GM20000 (cell line): ENCODE results near the gene TDO2.
"Not testable (repeated sequence)": the region's sequence is repeated elsewhere in the genome, so short reads cannot be mapped to it uniquely, and the experiment has no call there.

ENCODE experiments used
- DNase-seq: peaks from one replicate; pipeline ENCODE4 v3.0.0; 2012; ENCODE audit warnings: low spot score
- CTCF ChIP-seq: IDR thresholded peaks from 2 replicates; pipeline ENCODE4 v1.5.1; 2012; ENCODE audit warnings: mild to moderate bottlenecking, control low read depth; ENCODE audit errors: extremely low read depth, missing control alignments

The TDO2 gene

DNA sequence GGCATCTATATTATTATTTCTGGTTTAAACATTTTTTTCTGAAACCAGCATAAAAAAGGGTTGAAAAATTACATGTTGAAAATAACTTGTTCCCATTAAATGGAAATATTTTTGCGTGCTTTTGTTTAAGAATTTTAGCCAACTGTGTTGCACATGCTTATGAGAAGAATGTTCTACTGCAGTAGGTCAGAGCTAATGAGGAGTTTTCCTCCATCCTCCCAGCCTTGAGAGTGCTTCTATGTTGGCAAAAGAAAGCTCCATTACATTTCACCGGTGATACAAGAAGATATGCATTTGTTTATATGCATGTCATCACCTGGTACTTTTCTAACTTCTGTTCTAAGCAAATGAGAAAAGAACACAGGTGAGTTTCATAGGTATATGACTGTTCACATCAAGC, 13.6 kb upstream of the TDO2 start:
- DNase-seq = no peak
- no peak for TF ChIP-seq CTCF

DNA sequence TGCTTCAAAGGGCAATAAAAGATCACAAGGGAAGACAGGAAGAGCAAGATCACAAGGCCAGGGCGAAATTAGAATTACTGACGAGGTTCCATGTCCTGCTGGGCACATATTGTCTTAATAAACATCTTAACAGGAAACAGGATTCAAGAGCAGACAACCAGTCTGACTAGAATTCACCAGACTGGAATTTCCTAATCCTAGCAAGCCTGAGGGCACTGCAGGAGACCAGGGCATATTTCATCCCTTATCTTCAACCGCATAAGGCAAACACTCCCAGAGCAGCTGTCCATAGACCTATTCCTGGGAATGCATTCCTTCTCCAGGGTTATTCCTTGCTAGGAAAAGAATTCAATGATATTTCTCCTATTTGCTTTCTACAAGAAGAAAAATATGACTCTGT, 12.4 kb upstream of the TDO2 start:
- DNase-seq = no peak
- TF ChIP-seq CTCF = no peak

DNA sequence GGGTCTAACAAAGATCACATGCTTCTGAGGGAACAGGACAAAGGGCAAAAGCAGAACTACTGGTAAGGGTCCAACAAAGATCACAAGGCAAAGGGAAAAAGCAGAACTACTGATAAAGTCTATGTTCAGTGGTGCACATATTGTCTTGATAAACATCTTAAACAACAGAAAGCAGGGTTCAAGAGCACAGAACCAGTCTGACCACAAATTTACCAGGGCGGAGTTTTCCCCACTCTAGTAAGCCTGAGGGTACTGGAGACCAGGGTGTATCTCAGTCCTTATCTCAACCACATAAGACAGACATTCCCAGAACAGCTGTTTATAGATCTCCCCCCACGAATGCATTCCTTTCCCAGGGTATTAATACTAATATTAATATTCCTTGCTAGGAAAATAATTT, 5.1 kb upstream of the TDO2 start:
- not testable (repeated sequence) for DNase-seq

- DNase-seq = no peak
- no peak for TF ChIP-seq CTCF
Observed at GRCh38 chr4:155899891-155900290, 3.6 kb upstream of the TDO2 start.

DNA sequence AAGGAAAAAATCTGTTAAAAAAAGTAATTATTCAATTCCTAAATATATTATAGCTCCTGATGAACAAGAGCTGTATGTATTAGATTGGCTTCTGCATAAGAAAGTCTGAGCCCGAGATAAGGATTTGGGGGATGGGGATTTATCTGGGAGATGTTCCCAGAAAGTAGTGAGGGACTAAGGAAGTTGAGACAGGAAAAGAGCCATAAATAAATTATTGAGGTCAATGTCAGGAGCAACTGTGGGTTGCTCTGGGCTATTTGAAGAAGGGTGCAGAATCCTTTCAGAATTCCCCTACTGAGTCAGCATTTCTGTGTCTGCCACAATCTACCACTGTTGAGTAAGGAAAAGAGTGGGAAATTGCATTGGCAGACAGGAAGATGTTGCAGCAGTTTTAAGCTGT, 3.1 kb upstream of the TDO2 start:
- DNase-seq = no peak
- TF ChIP-seq CTCF = no peak

- TF ChIP-seq CTCF = no peak
- DNase-seq = no peak
Observed at GRCh38 chr4:155901013-155901412, 2.5 kb upstream of the TDO2 start.

DNA sequence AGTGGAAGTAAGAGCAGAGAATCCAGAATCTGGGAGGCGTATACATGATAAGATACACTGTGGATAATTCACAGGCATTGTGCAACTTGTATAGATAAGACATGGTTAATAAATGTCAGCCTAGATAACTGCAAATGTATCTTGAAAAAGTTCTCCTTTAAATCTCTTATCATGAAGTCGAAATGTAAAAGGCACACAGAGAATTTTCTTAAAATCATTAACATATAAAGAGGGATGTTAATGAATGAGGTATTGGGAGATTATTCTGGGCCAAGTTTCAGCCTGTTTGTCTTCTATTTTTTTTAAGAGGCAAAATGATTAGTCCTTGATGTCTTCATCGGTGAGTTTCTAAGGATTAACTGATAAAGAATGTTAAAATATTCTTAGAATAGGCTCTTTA, 835 bp downstream of the TDO2 start:
- no peak for TF ChIP-seq CTCF
- DNase-seq = no peak

DNA sequence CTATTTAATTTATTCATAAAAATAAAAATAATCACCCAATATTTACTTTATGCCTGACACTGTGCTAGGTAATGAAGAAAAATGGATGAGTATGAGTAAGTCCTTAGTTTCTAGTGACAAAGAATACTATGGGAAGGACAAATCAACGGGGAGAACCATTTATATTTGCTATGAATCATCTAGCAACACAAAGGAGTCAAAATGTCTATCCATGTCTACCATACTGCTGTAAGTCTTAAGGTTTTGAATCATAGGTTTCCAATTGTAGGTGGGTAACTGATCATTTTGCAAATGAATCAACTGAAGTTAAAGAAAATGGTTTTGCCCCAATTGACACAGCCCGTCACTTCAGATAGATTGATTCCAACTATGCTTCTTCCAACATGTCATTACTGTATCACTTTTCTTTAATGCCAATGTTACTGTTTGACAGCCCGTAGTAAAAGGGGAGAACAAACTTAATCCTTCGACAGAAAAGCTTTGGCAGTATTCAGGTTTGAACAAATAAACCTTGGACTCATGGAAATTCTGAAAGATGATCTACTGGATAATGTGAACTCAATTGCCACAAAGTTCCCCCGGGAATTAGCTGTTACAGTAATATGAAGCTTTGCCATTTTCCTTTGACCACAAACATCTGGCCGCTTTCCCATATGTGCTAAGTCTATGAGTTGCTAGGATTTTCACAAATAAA, 3.2 kb downstream of the TDO2 start:
- TF ChIP-seq CTCF = no peak
- no peak for DNase-seq
